Ovary (tissue), 9 donors: ENCODE measurements around the gene RUFY4. TPM values are rescaled to one million over a fixed set of nuclear protein-coding genes. Genes with fewer than 3 reads are reported as not detected.
"Not testable (repeated sequence)": the region's sequence is repeated elsewhere in the genome, so short reads cannot be mapped to it uniquely, and the experiment has no call there.

Experiments
- DNase-seq, 5 donors: peaks; one replicate each; pipeline ENCODE4 v3.0.0-alpha.2; 2019 to 2020
- H3K27ac ChIP-seq, 2 donors: fragments of 200-600 bp; one replicate each; pipeline versions ENCODE4 v1.5.1 to v1.8.0; 2019 to 2022
- H3K27me3 ChIP-seq: fragments of 200-600 bp; one replicate; pipeline ENCODE4 v1.8.0; 2022
- H3K36me3 ChIP-seq: fragments of 200-600 bp; sonication (generic); one replicate; pipeline ENCODE4 v1.5.1; 2019
- H3K4me1 ChIP-seq: one replicate; pipeline ENCODE4 v1.8.1; 2013; ENCODE audit warnings: mild to moderate bottlenecking, moderate library complexity; ENCODE audit not compliant: insufficient read depth
- H3K4me3 ChIP-seq: fragments of 200-600 bp; sonication (generic); one replicate; pipeline ENCODE4 v1.5.1; 2017
- H3K9me3 ChIP-seq, 2 donors: fragments of 200-600 bp in 1 of 2; sonication (generic) in 1 of 2; one replicate each; pipeline versions ENCODE4 v1.5.1 to v1.8.1; 2013 to 2019; ENCODE audit warnings: mild to moderate bottlenecking in 1 of 2, moderate library complexity in 1 of 2
- EP300 ChIP-seq: sonication (generic); formaldehyde crosslinking; IDR thresholded peaks from one replicate; pipeline ENCODE4 v1.6.1; 2017; ENCODE audit warnings: antibody characterized with exemption
- POLR2A ChIP-seq: fragments of 450-650 bp; IDR thresholded peaks from one replicate; pipeline ENCODE4 v1.6.1; 2017; ENCODE audit warnings: antibody characterized with exemption, mild to moderate bottlenecking, moderate library complexity
- WGBS, 3 donors: extraction: QIAGEN DNeasy Blood & Tissue Kit in 1 of 3; methylation state at CpG; one replicate each; pipeline versions ENCODE4 v1.1.5 to v1.1.7; 2013 to 2017; 5-methylcytosine and 5-hydroxymethylcytosine counted together
- intact Hi-C, 4 donors: fragments of 100-400 bp; cut with DNase I; formaldehyde crosslinking; loops; one replicate each; pipeline versions ENCODE4 v1.11.0 to v1.15.1; 2022 to 2023
- polyA plus RNA-seq, 2 donors: library from polyadenylated mRNA; stranded (reverse); fragments of 200-250 nt in 1 of 2; fragments of 350-450 nt in 1 of 2; fragmentation: Illumina TruSeq in 1 of 2; extraction: RNeasy Lipid Tissue Mini Kit (QIAGEN cat#74804) in 1 of 2; gene quantifications; one replicate each; pipeline ENCODE4 v1.2.3, GENCODE V29; 2013 to 2014
- total RNA-seq, 7 donors: library from RNA; depleted of rRNA in 2 of 7; stranded (reverse); fragments of >200 nt in 2 of 7; fragmentation: NEBNext Ultra II Directional in 3 of 7; extraction: Animal tissue kit (Norgen Biotek cat#: 25700) in 3 of 7; gene quantifications; one replicate each; pipeline versions ENCODE4 v1.1.0 to v1.2.4, GENCODE V29; 2016 to 2023
- TF ChIP-seq, protein P1 (sequence below), 3 donors: fragments of 450-650 bp in 2 of 3; fragments of 200-600 bp in 1 of 3; IDR thresholded peaks; one replicate each; pipeline versions ENCODE4 v1.5.1 to v1.8.0; 2016 to 2022; ENCODE audit warnings: antibody characterized with exemption in 3 of 3, mild to moderate bottlenecking in 1 of 3
- donor health status: DM: no; HTN: no; CAD: no; lungs with moderate emphysema.
- donor health status: DM: no; HTN: no; CAD: no.
- donor health status: Bipolar disorder and iron deficiency.
- donor health status: DM: yes; HTN: yes; CAD: no.
- donor health status: DM: no; HTN: no; CAD: no.
- donor health status: DM: yes; HTN: yes; CAD: no.

The RUFY4 gene
- total and polyA plus RNA-seq, 9 donors = 0.10 to 0.97 (median 0.57) TPM; not detected in 4

DNA sequence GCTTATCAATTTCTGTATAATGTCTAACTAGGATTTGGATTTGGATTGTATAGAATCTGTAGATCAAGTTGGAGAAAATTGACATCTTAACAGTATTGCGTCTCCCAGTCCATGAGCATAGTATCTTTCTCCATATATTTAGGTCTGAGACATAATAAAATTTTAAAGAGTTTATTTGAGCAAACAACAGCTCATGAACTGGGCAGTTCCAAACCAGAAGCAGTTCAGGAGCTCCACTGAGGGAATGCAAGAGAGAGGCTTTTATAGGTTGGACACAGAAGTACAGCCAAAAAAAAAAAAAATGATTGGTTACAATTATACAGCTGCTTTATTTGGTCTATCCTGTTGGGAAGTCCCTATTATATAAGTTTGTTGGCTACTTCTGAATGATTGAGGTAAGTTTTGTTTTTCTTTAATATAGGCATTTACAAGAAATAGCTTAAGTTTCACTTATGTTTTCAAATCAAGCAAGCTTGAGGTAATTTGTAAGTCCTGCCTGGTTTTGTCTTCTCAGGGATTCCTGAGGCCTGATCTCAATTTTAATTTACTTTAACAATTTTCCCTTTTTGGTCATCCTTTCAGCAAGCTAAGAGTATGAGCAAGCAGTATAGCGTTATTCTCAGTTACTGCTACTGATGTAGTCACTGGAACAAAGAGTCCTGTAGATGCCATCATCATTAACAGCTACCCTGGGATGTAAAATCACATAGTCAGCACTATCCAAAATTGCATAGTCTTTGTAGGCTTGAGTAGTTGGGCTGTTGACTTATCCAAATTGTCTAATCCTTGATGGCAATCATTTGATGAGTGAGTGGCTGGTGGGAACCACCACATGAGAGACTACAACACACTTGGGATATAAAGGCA, 27.5 kb upstream of the RUFY4 start:
- H3K4me1 ChIP-seq = no peaks in the 10 kb centered on the region
- no peak for DNase-seq
- H3K4me3 ChIP-seq = no peak overlapping the region
- H3K27me3 ChIP-seq = no peaks in the 10 kb centered on the region
- H3K9me3 ChIP-seq = no peaks in the 10 kb centered on the region
- TF ChIP-seq, protein P1, sequence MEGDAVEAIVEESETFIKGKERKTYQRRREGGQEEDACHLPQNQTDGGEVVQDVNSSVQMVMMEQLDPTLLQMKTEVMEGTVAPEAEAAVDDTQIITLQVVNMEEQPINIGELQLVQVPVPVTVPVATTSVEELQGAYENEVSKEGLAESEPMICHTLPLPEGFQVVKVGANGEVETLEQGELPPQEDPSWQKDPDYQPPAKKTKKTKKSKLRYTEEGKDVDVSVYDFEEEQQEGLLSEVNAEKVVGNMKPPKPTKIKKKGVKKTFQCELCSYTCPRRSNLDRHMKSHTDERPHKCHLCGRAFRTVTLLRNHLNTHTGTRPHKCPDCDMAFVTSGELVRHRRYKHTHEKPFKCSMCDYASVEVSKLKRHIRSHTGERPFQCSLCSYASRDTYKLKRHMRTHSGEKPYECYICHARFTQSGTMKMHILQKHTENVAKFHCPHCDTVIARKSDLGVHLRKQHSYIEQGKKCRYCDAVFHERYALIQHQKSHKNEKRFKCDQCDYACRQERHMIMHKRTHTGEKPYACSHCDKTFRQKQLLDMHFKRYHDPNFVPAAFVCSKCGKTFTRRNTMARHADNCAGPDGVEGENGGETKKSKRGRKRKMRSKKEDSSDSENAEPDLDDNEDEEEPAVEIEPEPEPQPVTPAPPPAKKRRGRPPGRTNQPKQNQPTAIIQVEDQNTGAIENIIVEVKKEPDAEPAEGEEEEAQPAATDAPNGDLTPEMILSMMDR (IDR thresholded peaks at IDR 0.05) = no peak
- TF ChIP-seq POLR2A = no peak
- no peak for TF ChIP-seq EP300
- no peaks in the 10 kb centered on the region for H3K36me3 ChIP-seq
- intact Hi-C loops = no loop called here
- no peak overlapping the region for H3K27ac ChIP-seq
- WGBS, 3 donors = 88 to 95% (median 88%) methylated on average over 2 of the region's 2 CpGs

DNA sequence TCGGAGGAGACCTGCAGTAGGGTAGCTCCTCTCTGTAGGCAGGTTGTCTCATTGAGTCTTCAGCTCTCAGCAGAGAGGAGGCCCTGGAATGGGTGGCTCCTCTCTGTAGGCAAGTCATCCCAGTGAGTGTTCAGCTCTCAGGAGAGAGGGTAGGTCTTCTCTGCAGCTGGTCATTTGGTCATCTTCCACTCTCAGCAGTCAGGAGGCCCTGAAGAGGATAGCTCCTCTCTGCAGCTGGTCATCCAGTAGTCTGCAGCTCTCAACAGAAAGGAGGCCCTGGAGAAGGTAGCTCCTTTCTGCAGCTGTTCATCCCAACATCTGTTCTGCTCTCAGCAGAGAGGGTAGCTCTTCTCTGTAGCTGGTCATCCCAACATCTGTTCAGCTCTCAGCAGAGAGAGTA, 26.0 kb upstream of the RUFY4 start:
- no peak for DNase-seq
- Histone ChIP-seq H3K9me3 (no peaks in the 10 kb centered on the region), H3K36me3 (no peaks in the 10 kb centered on the region), H3K4me3 (no peak overlapping the region), H3K4me1 (no peaks in the 10 kb centered on the region), H3K27me3 (no peaks in the 10 kb centered on the region), H3K27ac (no peak overlapping the region)
- no peak for TF ChIP-seq EP300
- TF ChIP-seq, protein P1 (IDR thresholded peaks at IDR 0.05) = no peak
- no peak for TF ChIP-seq POLR2A
- intact Hi-C loops = no loop called here
- 84 to 92% (median 86%) methylated on average over 1 of the region's 1 CpG for WGBS, 3 donors

DNA sequence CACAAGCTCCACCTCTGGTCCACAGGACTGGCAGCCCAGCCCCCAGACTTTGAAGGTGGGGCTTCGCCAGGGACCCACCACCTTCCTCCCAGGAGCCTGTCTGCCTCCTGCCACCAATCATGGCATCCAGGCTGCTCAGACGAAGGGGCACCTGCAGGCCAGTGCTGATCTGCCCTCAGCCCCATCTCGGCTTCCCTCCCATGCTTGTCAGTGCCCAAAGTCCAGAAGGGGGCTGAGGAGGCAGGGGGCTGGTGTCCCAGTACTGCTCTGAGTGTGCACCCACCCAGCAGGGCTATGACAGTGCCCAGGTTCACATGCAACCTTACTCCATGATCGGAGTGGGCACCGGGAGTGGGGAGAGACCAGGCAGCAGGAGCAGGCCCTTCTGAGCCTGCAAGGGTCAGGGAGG, 25.3 kb upstream of the RUFY4 start:
- H3K4me1 ChIP-seq = no peaks in the 10 kb centered on the region
- no peaks in the 10 kb centered on the region for H3K36me3 ChIP-seq
- H3K27ac ChIP-seq = no peak overlapping the region
- WGBS, 3 donors = 90 to 98% (median 92%) methylated on average over 5 of the region's 5 CpGs
- H3K9me3 ChIP-seq = no peaks in the 10 kb centered on the region
- intact Hi-C loops = no loop called here
- no peak overlapping the region for H3K4me3 ChIP-seq
- no peaks in the 10 kb centered on the region for H3K27me3 ChIP-seq
- TF ChIP-seq, protein P1 (IDR thresholded peaks at IDR 0.05) = no peak
- TF ChIP-seq POLR2A (no peak), EP300 (no peak)
- DNase-seq = no peak

DNA sequence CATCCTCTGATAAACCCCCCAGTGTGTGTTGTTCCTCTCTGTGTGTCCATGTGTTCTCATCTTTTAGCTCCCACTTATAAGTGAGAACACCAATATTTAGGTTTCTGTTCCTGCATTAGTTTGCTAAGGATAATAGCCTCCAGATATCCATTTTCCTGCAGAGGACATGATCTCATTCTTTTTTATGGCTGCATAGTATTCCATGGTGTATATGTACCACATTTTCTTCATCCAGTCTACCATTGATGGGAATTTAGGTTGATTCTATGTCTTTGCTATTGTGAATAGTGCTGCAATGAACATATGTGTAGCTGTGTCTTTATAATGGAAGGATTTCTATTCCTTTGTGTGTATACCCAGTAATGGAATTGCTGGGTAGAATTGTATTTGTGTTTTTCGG, 24.5 kb upstream of the RUFY4 start:
- H3K27ac ChIP-seq, intact Hi-C loops, H3K9me3 ChIP-seq, H3K4me1 ChIP-seq, H3K36me3 ChIP-seq, DNase-seq, H3K4me3 ChIP-seq, H3K27me3 ChIP-seq: not testable (repeated sequence)
- 97 to 100% (median 98%) methylated on average over 1 of the region's 1 CpG for WGBS, 3 donors

DNA sequence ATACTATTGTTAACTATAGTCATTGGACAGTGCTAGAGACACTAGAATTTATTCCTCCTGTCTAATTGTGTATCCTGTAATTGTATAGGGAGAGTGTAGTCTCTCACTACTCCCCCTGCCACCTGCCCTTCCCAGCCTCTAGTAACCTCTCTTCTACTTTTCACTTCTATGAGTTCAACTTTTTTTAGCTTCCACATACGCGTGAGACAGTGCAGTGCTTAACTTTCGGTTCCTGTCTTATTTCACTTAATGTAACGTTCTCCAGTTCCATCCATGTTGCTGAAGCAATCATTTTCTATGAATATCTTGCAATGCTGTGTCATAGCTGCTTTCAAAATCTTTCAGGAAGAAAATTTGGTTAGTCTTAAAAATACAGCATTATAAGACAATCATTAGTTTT, 22.8 kb upstream of the RUFY4 start:
- Histone ChIP-seq H3K27ac (no peak overlapping the region), H3K4me3 (no peak overlapping the region), H3K27me3 (no peaks in the 10 kb centered on the region), H3K4me1 (no peaks in the 10 kb centered on the region), H3K9me3 (peaks cover 0 to 6% of the 10 kb centered on the region in 2 donors), H3K36me3 (no peaks in the 10 kb centered on the region)
- intact Hi-C loops = no loop called here
- DNase-seq = no peak
- TF ChIP-seq EP300 (no peak), POLR2A (no peak)
- TF ChIP-seq, protein P1 (IDR thresholded peaks at IDR 0.05) = no peak
- WGBS, 3 donors = 62 to 75% (median 66%) methylated on average over 4 of the region's 4 CpGs
